ENCODE data around the gene LCOR.

Gene LCOR

GRCh38 chr10:96912405-96912804 lies 80.3 kb downstream of the LCOR start:
- no peaks in the 10 kb centered on the region for H3K36me3 ChIP-seq (ENCODE audit: insufficient read depth)

GRCh38 chr10:96913906-96914305 lies 81.8 kb downstream of the LCOR start:
- H3K4me3 ChIP-seq (IDR thresholded peaks at IDR 0.05; ENCODE audit: insufficient read depth, low read depth, low read length) = no peak overlapping the region
- H3K9ac ChIP-seq = no peak overlapping the region
- no peaks in the 10 kb centered on the region for H3K27me3 ChIP-seq (ENCODE audit: insufficient read depth, low read depth)
- H4K20me1 ChIP-seq (ENCODE audit: insufficient read depth) = 0 out of 2 replicates have a peak, but pooled peaks cover 2% of the 10 kb centered on the region
- peaks cover 7% of the 10 kb centered on the region for H3K4me1 ChIP-seq (ENCODE audit: low read depth, poor library complexity, severe bottlenecking)
- H2AFZ ChIP-seq (ENCODE audit: low read depth) = no peak overlapping the region
- no peak overlapping the region for H3K4me2 ChIP-seq
- no peak overlapping the region for H3K27ac ChIP-seq
- H3K79me2 ChIP-seq (ENCODE audit: insufficient read depth, low read depth) = no peaks in the 10 kb centered on the region
- no peaks in the 10 kb centered on the region for H3K36me3 ChIP-seq (ENCODE audit: insufficient read depth)
- no peak for TF ChIP-seq CTCF (conservative IDR thresholded peaks at IDR 0.05; ENCODE audit: low read depth, low read length)

More at GRCh38 chr10:96912405-96912804, 80.3 kb downstream of the LCOR start:
- H3K27ac ChIP-seq = no peak overlapping the region
- no peak overlapping the region for H3K4me2 ChIP-seq
- H2AFZ ChIP-seq (ENCODE audit: low read depth) = no peak overlapping the region
- no peaks in the 10 kb centered on the region for H4K20me1 ChIP-seq (ENCODE audit: insufficient read depth)
- no peak overlapping the region for H3K9ac ChIP-seq
- H3K4me1 ChIP-seq (ENCODE audit: low read depth, poor library complexity, severe bottlenecking) = peaks cover 7% of the 10 kb centered on the region
- no peaks in the 10 kb centered on the region for H3K79me2 ChIP-seq (ENCODE audit: insufficient read depth, low read depth)
- H3K4me3 ChIP-seq (IDR thresholded peaks at IDR 0.05; ENCODE audit: insufficient read depth, low read depth, low read length) = no peak overlapping the region
- no peak for TF ChIP-seq CTCF (conservative IDR thresholded peaks at IDR 0.05; ENCODE audit: low read depth, low read length)
- H3K27me3 ChIP-seq (ENCODE audit: insufficient read depth, low read depth) = no peaks in the 10 kb centered on the region

- peaks cover 5% of the 10 kb centered on the region; the same call in 1 of the 2 replicates for H3K79me2 ChIP-seq (ENCODE audit: insufficient read depth, low read depth)
These were observed 85.5 kb downstream of the LCOR start for GRCh38 chr10:96917628-96918027.

GRCh38 chr10:96918214-96919002 lies 86.3 kb downstream of the LCOR start:
- H3K36me3 ChIP-seq (ENCODE audit: insufficient read depth) = no peaks in the 10 kb centered on the region
- TF ChIP-seq CTCF (conservative IDR thresholded peaks at IDR 0.05; ENCODE audit: low read depth, low read length) = no peak
- no peak overlapping the region for H3K4me2 ChIP-seq
- H3K4me1 ChIP-seq (ENCODE audit: low read depth, poor library complexity, severe bottlenecking) = peaks cover 9% of the 10 kb centered on the region
- no peak overlapping the region for H2AFZ ChIP-seq (ENCODE audit: low read depth)
- H4K20me1 ChIP-seq (ENCODE audit: insufficient read depth) = 0 out of 2 replicates have a peak, but pooled peaks cover 2% of the 10 kb centered on the region
- peaks cover 5% of the 10 kb centered on the region; the same call in 1 of the 2 replicates for H3K79me2 ChIP-seq (ENCODE audit: insufficient read depth, low read depth)
- H3K27me3 ChIP-seq (ENCODE audit: insufficient read depth, low read depth) = no peaks in the 10 kb centered on the region
- H3K27ac ChIP-seq = no peak overlapping the region
- H3K9ac ChIP-seq = no peak overlapping the region
- no peak overlapping the region for H3K4me3 ChIP-seq (IDR thresholded peaks at IDR 0.05; ENCODE audit: insufficient read depth, low read depth, low read length)

More at GRCh38 chr10:96917628-96918027, 85.5 kb downstream of the LCOR start:
- no peak overlapping the region for H3K4me2 ChIP-seq
- H3K36me3 ChIP-seq (ENCODE audit: insufficient read depth) = no peaks in the 10 kb centered on the region
- no peak overlapping the region for H2AFZ ChIP-seq (ENCODE audit: low read depth)
- 0 out of 2 replicates have a peak, but pooled peaks cover 2% of the 10 kb centered on the region for H4K20me1 ChIP-seq (ENCODE audit: insufficient read depth)
- H3K27me3 ChIP-seq (ENCODE audit: insufficient read depth, low read depth) = no peaks in the 10 kb centered on the region
- H3K4me1 ChIP-seq (ENCODE audit: low read depth, poor library complexity, severe bottlenecking) = peaks cover 9% of the 10 kb centered on the region
- H3K4me3 ChIP-seq (IDR thresholded peaks at IDR 0.05; ENCODE audit: insufficient read depth, low read depth, low read length) = no peak overlapping the region
- H3K27ac ChIP-seq = no peak overlapping the region
- no peak overlapping the region for H3K9ac ChIP-seq
- no peak for TF ChIP-seq CTCF (conservative IDR thresholded peaks at IDR 0.05; ENCODE audit: low read depth, low read length)
